Gastrocnemius medialis (tissue), 4 donors: ENCODE measurements around the gene ACTL7A.

Experiments used
- CTCF ChIP-seq, 5 experiments: fragments of 450-650 bp in 3 of 5; fragments of 200-600 bp in 2 of 5; sonication (generic) in 2 of 5; IDR thresholded peaks in 4 of 5; conservative IDR thresholded peaks in 1 of 5; 1 replicate in 4 of 5; 2 replicates in 1 of 5; pipeline ENCODE4 v1.5.1; 2016 to 2019; ENCODE audit warnings: antibody characterized with exemption in 5 of 5, mild to moderate bottlenecking in 3 of 5, moderate library complexity in 3 of 5
- POLR2A ChIP-seq, 2 donors: fragments of 450-650 bp; IDR thresholded peaks; one replicate each; pipeline ENCODE4 v1.6.1; 2017; ENCODE audit warnings: antibody characterized with exemption in 2 of 2, mild to moderate bottlenecking in 2 of 2, moderate library complexity in 2 of 2

- TF ChIP-seq CTCF (IDR thresholded peaks at IDR 0.05 in 4 of 5, conservative IDR thresholded peaks at IDR 0.05 in 1 of 5) (no peak), POLR2A (IDR thresholded peaks at IDR 0.05) (no peak)
Observed at GRCh38 chr9:108866001-108866420, 3.9 kb downstream of the ACTL7A start.
